Left lobe of liver (tissue), 2 donors: Measurements from ENCODE around the gene LRRC4. TPM values are rescaled to one million over a fixed set of nuclear protein-coding genes. Genes with fewer than 3 reads are reported as not detected.

Experiments
- ATAC-seq: fragments of 200-7000 bp; cut with Tn5 transposase; one replicate; pipeline ENCODE4 v1.9.1; 2020; ENCODE audit warnings: mild to moderate bottlenecking, moderate library complexity
- DNase-seq: peaks from one replicate; pipeline ENCODE4 v3.0.0-alpha.2; 2020; ENCODE audit warnings: low spot score
- total RNA-seq: library from RNA; stranded (reverse); gene quantifications from one replicate; pipeline ENCODE4 v1.2.1, GENCODE V29; 2021
- donor health status: DM: no; HTN: no; CAD: no; lungs with moderate emphysema.
- donor health status: DM: no; HTN: yes; CAD: no.

Gene LRRC4
- total RNA-seq, 1 donor from 2014 or later: 2.8 TPM

DNA sequence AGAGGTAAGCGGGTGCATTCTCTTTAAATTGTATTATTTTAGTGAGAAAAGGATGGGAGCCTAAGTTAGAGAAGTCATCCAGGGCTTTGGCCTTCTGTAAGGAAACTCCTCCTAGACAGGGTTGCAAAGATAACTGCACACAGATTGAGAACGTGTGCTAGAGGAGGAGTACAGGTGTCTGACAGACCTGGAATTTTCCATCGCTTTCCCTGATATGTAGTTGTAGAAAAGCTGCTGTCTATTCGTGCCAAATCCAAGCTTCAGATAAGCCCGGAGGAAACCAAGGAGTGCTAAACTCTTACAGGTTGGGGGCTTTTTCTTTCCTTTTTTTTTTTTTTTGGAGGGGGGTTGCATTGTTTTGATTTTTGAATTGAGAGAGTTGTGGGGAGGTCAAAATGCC is 23.1 kb downstream of the LRRC4 start:
- ATAC-seq: no peak
- DNase-seq: no peak

- DNase-seq: no peak
- no peak for ATAC-seq
Observed at GRCh38 chr7:128007303-128007680, 23.9 kb downstream of the LRRC4 start.

DNA sequence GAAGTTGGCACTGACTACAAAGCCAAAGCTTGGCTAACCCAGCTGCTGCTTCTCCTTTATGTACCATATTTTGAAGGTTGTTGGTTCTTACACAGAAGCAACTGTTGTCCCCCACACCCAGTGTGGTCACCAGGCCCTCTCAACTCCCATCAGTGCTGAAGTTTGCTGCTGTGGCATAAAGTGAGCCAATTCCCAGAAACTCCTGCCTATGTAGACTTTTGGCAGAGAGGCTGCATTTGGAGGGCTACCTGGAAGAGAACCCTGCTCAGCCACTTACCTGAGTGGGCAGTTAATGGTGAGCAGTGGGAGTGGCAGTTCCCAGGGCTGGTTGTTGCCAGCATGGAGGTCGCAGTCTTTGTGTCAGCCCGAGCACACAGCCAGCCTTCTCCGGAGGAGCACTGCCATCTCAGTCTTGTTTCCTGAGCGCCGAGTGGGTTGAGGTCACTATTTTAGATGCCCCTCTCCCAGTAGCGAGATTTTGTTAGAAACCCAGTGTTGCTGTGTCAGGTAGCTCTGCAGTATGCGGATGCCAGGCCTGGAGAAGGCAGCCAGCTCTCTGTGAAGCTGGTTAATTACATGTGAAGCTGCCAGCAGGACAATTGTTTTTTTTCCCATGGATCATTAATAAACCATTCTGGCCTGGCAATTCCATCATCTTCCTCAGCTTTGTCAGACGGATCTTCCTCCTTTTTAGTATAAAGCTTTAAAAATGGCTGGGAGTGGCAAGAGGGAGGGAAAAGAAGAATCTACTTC is 24.5 kb downstream of the LRRC4 start:
- ATAC-seq (no peak), DNase-seq (no peak)

DNA sequence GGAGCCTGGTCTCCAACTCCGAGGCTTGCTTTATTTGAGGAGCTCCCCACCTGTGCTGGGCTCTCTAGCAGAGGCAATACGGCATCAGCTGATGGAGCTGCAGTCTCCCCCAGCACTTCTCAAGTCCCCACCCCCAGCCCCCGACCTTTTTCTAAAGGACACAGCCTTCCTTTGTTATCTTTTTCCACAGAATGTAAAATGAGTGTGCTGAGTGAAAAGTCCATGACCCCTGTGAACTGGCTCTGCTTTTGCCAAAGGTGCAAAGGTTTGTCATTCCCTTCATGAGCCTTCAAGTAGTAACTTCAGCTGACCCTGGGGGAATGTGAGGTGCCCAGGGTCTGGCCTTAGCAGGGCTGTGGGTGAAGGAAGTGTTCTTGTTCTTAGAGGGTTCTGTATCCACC is 25.5 kb downstream of the LRRC4 start:
- DNase-seq: peak; percentile 76
- ATAC-seq: peak; percentile 75

DNA sequence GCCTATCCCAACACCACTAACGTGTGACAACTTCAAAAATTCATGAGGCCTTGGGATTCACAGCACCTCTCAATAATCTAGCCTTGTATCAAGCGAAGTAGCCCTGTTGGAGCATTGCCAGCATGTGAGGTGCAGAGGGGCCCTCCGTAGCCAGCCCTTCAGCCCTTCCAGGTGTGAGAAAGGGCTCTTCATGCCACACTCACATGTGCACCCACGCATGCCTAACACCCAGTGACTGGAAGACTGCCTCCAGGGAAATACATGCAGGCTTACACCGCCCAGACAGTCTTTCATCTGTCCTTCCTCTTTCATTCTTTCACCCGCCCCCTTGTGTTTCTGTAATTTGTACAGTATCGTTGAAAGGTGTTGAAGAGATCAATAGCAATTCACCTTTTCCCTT is 26.1 kb downstream of the LRRC4 start:
- DNase-seq (no peak), ATAC-seq (peak; percentile 2)

DNA sequence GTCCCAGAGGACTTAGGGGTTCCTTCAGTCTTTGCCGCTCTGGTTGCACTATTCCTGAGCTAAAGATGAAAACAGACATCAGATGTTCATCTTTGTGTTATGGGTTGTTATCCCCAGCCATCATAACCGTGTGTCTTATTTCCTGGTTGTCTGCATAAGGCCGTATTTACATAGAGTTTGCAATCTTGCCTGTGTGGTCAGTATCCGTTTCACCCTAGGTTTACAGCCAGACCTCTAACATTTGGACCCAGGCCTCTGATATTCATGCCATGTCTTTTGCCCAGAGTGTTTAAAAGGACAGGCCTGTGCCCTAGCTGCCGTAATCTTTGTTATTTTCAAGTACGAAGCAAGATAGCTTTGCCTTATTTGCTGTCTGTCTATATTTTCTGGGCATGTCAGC is 26.6 kb downstream of the LRRC4 start:
- DNase-seq: peak; percentile 58
- ATAC-seq: peak; percentile 68

DNA sequence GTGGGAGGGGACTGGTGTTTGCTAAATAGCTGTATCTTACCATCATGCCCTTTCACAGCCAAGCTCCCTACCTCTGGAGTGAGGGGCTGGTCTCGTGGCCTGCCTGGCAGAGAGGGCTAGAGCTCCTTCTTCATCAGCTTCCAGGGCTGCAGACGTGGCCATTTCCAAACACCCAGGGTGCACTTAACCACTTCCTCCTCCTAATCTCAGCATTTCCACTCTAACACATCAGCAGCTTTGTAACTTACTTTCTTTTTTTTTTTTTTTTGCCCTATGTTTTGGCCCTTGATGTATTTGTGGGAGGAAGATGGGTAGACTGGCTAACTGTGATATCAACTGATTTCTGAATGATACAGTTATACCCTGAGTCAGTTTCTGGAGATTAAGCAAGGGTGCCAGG is 27.4 kb downstream of the LRRC4 start:
- DNase-seq (no peak), ATAC-seq (no peak)

DNA sequence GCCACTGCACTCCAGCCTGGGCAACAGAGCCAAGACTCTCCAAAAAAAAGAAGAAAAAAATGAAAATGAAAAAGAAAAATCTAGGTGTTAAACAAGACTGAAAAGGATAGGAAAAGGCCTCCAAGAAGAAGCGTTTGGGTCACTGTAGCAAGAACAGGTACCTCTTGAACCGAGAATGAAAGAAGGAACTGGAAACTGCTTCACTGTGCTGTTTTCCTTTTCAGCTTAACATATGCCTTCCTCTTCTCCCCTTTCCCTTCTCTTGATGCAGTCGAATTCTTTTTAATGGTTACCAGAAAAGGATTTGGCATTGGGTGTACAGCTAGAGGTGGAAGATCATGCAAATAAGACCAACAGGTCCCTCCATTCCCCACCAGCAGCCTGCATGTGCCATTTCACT is 28.1 kb downstream of the LRRC4 start:
- no peak for DNase-seq
- no peak for ATAC-seq

GRCh38 chr7:128000854-128001265 is 30.4 kb downstream of the LRRC4 start:
- peak; percentile 70 for DNase-seq
- ATAC-seq: peak; percentile 65

DNA sequence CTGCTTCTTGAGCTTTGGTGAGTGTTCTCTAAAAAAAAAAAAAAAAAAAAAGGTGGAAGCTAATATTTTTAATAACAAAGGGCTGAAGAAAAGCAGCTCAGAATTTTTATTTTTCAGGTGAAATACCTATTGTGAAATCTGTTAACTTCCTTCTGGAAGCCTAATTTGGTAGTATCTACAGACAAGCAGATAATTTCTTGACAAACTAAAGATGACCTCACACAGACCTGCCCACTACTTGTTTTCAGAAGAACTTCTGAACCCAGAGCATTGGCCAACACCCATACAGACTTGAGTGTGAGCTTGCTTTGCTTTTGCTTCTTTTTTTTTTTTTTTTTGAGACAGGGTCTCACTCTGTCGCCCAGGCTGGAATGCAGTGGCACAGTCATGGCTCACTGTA is 31.2 kb downstream of the LRRC4 start:
- no peak for DNase-seq
- ATAC-seq: peak; percentile 16

- no peak for DNase-seq
Observed at GRCh38 chr7:127998671-127999070, 32.6 kb downstream of the LRRC4 start.

GRCh38 chr7:127997226-127997922 is 33.9 kb downstream of the LRRC4 start:
- no peak for ATAC-seq
- no peak for DNase-seq

More at GRCh38 chr7:127998671-127999070, 32.6 kb downstream of the LRRC4 start:
- ATAC-seq: no peak

- ATAC-seq (no peak), DNase-seq (no peak)
Observed at GRCh38 chr7:127996253-127997071, 34.8 kb downstream of the LRRC4 start.

DNA sequence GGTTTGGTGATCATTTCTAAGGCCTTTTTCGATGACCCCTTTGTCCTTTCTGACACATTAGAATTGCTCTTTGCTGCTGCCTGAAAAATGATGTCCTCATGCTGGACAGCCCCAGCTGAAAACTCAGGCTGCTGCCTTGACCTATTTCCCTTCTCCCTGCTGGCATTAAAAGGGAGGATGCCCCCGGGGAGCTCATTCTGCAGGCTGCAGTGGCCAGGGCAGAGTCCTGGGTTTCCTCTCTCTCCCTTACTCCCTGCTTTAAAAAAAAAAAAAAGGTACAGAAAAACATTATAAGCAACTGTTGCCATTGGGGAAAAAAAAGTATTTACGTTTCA is 35.4 kb downstream of the LRRC4 start:
- ATAC-seq (no peak), DNase-seq (no peak)

GRCh38 chr7:127995156-127995880 is 35.9 kb downstream of the LRRC4 start:
- ATAC-seq (peak; percentile 36), DNase-seq (no peak)

DNA sequence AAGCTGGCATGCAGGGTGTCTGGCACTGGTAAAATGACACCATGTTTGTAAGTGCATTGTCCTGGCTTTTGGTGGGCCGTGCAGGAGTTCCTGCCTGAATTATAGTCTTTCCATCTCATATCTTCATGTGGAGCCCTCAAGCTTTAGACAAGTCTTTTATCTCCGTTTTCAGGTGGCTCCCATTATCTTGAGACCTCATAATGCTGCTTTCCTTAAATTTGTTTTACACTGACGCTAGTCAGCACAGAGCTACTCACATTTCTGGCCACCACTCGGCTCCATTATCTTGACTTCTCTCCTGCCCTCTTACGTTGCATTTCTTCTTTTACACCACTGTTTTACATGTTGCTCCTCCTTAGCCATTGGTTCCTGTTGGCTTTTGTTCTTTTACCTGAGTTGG is 37.2 kb downstream of the LRRC4 start:
- DNase-seq: no peak
- no peak for ATAC-seq

- DNase-seq: no peak
- ATAC-seq: no peak
Observed at GRCh38 chr7:127993317-127993716, 37.9 kb downstream of the LRRC4 start.

GRCh38 chr7:127988751-127989150 is 42.5 kb downstream of the LRRC4 start:
- DNase-seq (no peak), ATAC-seq (peak; percentile 11)

DNA sequence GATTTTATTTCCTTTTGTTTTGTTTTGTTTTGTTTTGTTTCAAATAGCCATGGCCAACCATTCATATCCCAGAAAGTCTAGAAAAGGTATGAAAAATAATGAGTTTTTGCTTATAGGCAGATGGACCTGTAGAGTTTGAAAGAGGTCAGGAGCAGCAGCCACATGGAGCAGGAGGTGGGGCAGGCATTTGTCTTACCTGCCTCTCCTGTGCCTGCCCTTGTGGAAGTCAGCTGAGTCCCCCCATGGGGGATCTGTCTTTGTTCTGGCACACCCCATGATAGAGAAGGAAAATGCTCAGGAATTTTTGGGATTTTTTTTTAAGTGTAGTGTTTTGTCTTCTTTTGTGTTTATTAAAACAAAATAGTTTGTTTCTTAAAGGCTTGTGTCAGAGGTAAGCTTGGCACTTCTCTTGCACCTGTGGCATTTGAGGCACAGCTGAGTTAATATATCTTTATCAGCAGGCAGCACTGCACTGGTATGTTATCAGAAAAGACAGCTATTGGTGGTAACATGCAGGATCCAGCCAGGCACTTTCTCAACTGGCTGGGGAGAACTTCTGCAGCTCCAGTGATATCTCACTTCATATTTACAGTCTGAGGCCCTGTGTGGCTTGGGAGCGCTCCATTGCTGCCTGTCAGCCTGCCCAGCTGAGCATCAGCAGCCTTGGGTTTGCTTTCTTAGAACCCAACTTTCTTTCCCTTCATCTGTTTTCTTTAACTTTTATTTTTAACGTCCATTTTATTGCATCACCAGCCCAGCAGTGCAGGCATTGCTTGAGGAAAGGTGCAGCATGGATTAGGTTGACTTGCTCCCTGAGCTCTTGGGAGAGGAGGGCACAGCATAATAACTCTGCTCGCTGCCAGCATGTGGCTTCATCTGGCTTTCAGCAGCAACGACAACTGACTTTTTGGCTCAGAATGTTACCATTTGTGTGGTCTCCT is 44.4 kb downstream of the LRRC4 start:
- DNase-seq (no peak), ATAC-seq (peak; percentile 22)

DNA sequence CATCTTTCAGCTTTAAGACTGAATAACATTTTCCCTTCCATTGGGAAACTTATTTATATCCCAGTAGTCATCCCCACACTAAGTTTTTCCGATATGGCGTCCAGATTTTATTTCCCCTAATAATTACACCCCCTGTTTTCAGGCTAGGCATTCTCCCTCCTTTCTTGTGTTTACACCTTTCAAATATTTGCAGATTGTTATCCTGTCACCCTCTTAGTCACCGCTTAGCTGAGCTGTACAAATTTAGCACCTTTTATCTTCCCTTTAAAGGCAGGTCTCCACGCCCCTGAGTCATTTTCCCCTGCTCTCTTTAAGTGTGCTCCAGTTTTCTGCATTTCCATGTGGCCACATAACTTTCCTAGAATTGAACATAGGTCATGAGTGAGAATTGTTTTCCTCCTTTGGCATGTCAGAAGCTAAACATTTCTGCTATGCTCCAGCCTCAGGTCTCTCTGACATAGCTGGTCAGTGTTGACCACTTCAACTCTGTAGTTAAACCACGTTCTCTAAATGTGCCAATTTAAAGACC is 47.4 kb downstream of the LRRC4 start:
- DNase-seq (no peak), ATAC-seq (no peak)
